A673 (cell line): Measurements from ENCODE around the gene TEX19.

ENCODE experiments used
- CTCF ChIP-seq: fragments of 300-800, 200-600 bp; sonication (generic); conservative IDR thresholded peaks from 2 replicates; pipeline ENCODE4 v1.5.1; 2017; ENCODE audit warnings: low read depth, mild to moderate bottlenecking, antibody characterized with exemption, low read length, moderate library complexity, mixed read lengths
- EZH2 ChIP-seq: fragments of 200-600 bp; sonication (generic); IDR thresholded peaks from 2 replicates; pipeline ENCODE4 v1.6.1; 2017; ENCODE audit warnings: borderline replicate concordance, low read depth, mild to moderate bottlenecking, mixed read lengths, antibody characterized with exemption, low read length; ENCODE audit not compliant: poor library complexity, severe bottlenecking

- TF ChIP-seq CTCF (no peak), EZH2 (no peak)
Observed at GRCh38 chr17:82322526-82323453, 36.3 kb upstream of the TEX19 start.
